ENCODE measurements around the gene IGF2R.
"Not testable (repeated sequence)": the region's sequence is repeated elsewhere in the genome, so short reads cannot be mapped to it uniquely, and the experiment has no call there.

Gene IGF2R

GRCh38 chr6:160134779-160135547 lies 166.1 kb downstream of the IGF2R start:
- no peak for DNase-seq (ENCODE audit: low read depth in 4 of 4, low spot score in 1 of 4)

- no peak for DNase-seq (ENCODE audit: low read depth in 4 of 4, low spot score in 1 of 4)
Measured at GRCh38 chr6:160135907-160136655, 167.2 kb downstream of the IGF2R start.

- DNase-seq (ENCODE audit: low read depth in 4 of 4, low spot score in 1 of 4), result no peak
Measured at GRCh38 chr6:160137130-160137988, 168.5 kb downstream of the IGF2R start.

GRCh38 chr6:160137989-160138835 lies 169.3 kb downstream of the IGF2R start:
- DNase-seq (ENCODE audit: low read depth in 4 of 4, low spot score in 1 of 4), result peak in 3 of 4 experiments; percentile 33 to 58 (median 40)

- DNase-seq (ENCODE audit: low read depth in 4 of 4, low spot score in 1 of 4), result no peak
Measured at GRCh38 chr6:160138839-160139419, 170.0 kb downstream of the IGF2R start.

GRCh38 chr6:160139420-160139851 lies 170.6 kb downstream of the IGF2R start:
- no peak for DNase-seq (ENCODE audit: low read depth in 4 of 4, low spot score in 1 of 4)

- not testable (repeated sequence) for DNase-seq (ENCODE audit: low read depth in 4 of 4, low spot score in 1 of 4)
Measured at GRCh38 chr6:160140493-160140892, 171.6 kb downstream of the IGF2R start.

- no peak for DNase-seq (ENCODE audit: low read depth in 4 of 4, low spot score in 1 of 4)
Measured at GRCh38 chr6:160141001-160141726, 172.3 kb downstream of the IGF2R start.

- DNase-seq (ENCODE audit: low read depth in 4 of 4, low spot score in 1 of 4), result no peak
Measured at GRCh38 chr6:160142115-160142715, 173.3 kb downstream of the IGF2R start.

GRCh38 chr6:160146454-160147145 lies 177.7 kb downstream of the IGF2R start:
- no peak for DNase-seq (ENCODE audit: low read depth in 4 of 4, low spot score in 1 of 4)

GRCh38 chr6:160147146-160147536 lies 178.3 kb downstream of the IGF2R start:
- DNase-seq (ENCODE audit: low read depth in 4 of 4, low spot score in 1 of 4), result no peak

- no peak for DNase-seq (ENCODE audit: low read depth in 4 of 4, low spot score in 1 of 4)
Measured at GRCh38 chr6:160154471-160154870, 185.6 kb downstream of the IGF2R start.

GRCh38 chr6:160156842-160157241 lies 188.0 kb downstream of the IGF2R start:
- no peak for DNase-seq (ENCODE audit: low read depth in 4 of 4, low spot score in 1 of 4)

- DNase-seq (ENCODE audit: low read depth in 4 of 4, low spot score in 1 of 4), result no peak
Measured at GRCh38 chr6:160160450-160160849, 191.6 kb downstream of the IGF2R start.
